Keratinocyte (primary cell): ENCODE results near the gene BATF3. TPM values are rescaled to one million over a fixed set of nuclear protein-coding genes. Genes with fewer than 3 reads are reported as not detected.

ENCODE experiments used
- DNase-seq: peaks from one replicate; pipeline ENCODE4 v3.0.0-alpha.2; 2011; ENCODE audit warnings: low read depth, missing footprints, low spot score
- FAIRE-seq: peaks from 2 replicates; lab custom pipeline; 2011; peaks lifted over from hg19 to GRCh38; lab: Jason Lieb, UNC
- H2AFZ ChIP-seq: 2 replicates; pipeline ENCODE4 v1.6.0; 2012; ENCODE audit warnings: low read length, control low read depth, inconsistent platforms; ENCODE audit not compliant: control insufficient read depth
- H3K27ac ChIP-seq: 2 replicates; pipeline ENCODE4 v1.5.1; 2011; ENCODE audit warnings: low read length; ENCODE audit not compliant: control insufficient read depth, insufficient read depth
- H3K27me3 ChIP-seq: 3 replicates; pipeline ENCODE4 v1.6.0; 2011; ENCODE audit warnings: low read length; ENCODE audit not compliant: control insufficient read depth, insufficient read depth; ENCODE audit errors: extremely low read depth
- H3K36me3 ChIP-seq, 2 experiments: 2 replicates in 1 of 2; 3 replicates in 1 of 2; pipeline ENCODE4 v1.5.1; 2011; ENCODE audit warnings: low read length in 2 of 2, mild to moderate bottlenecking in 1 of 2; ENCODE audit not compliant: control insufficient read depth in 2 of 2, insufficient read depth in 2 of 2; ENCODE audit errors: extremely low read depth in 1 of 2
- H3K4me1 ChIP-seq: 3 replicates; pipeline ENCODE4 v1.5.1; 2011; ENCODE audit warnings: low read length; ENCODE audit not compliant: control insufficient read depth, insufficient read depth; ENCODE audit errors: extremely low read depth
- H3K4me2 ChIP-seq: 3 replicates; pipeline ENCODE4 v1.6.0; 2011; ENCODE audit warnings: low read depth, low read length; ENCODE audit not compliant: control insufficient read depth, insufficient read depth; ENCODE audit errors: extremely low read depth
- H3K4me3 ChIP-seq, 3 experiments: fragments of 200-600 bp in 1 of 3; sonication (generic) in 1 of 3; 2 replicates in 2 of 3; 3 replicates in 1 of 3; pipeline ENCODE4 v1.5.1; 2011 to 2016; ENCODE audit warnings: low read length in 3 of 3, mild to moderate bottlenecking in 3 of 3, control low read depth in 2 of 3, inconsistent platforms in 1 of 3, low read depth in 1 of 3, mixed read lengths in 1 of 3, mixed run types in 1 of 3, moderate library complexity in 1 of 3; ENCODE audit not compliant: control insufficient read depth in 2 of 3, insufficient read depth in 2 of 3; ENCODE audit errors: extremely low read depth in 1 of 3
- H3K79me2 ChIP-seq: 2 replicates; pipeline ENCODE4 v1.6.0; 2012; ENCODE audit warnings: low read length; ENCODE audit not compliant: control insufficient read depth, insufficient read depth
- H3K9ac ChIP-seq: 3 replicates; pipeline ENCODE4 v1.6.0; 2011; ENCODE audit warnings: low read length; ENCODE audit not compliant: control insufficient read depth, insufficient read depth; ENCODE audit errors: extremely low read depth
- H3K9me1 ChIP-seq: 3 replicates; pipeline ENCODE4 v1.6.0; 2011; ENCODE audit warnings: low read length; ENCODE audit not compliant: control insufficient read depth, insufficient read depth; ENCODE audit errors: extremely low read depth
- H3K9me3 ChIP-seq: 2 replicates; pipeline ENCODE4 v1.5.1; 2012; ENCODE audit warnings: low read depth, low read length; ENCODE audit not compliant: control insufficient read depth
- H4K20me1 ChIP-seq: 3 replicates; pipeline ENCODE4 v1.6.0; 2011; ENCODE audit warnings: low read length; ENCODE audit not compliant: control insufficient read depth, insufficient read depth; ENCODE audit errors: extremely low read depth
- CTCF ChIP-seq, 3 experiments: IDR thresholded peaks in 1 of 3; conservative IDR thresholded peaks in 1 of 3; optimal IDR thresholded peaks in 1 of 3; 2 replicates in 2 of 3; 3 replicates in 1 of 3; pipeline versions ENCODE3 to v1.5.1; 2011; ENCODE audit warnings: low read length in 3 of 3, mild to moderate bottlenecking in 3 of 3, moderate library complexity in 2 of 3, control low read depth in 1 of 3, inconsistent platforms in 1 of 3; ENCODE audit not compliant: insufficient read depth in 2 of 3; ENCODE audit errors: extremely low read depth in 1 of 3
- EZH2 ChIP-seq: IDR thresholded peaks from one replicate; pipeline ENCODE4 v1.6.1; 2012; ENCODE audit warnings: inconsistent platforms, mild to moderate bottlenecking, low read length, moderate library complexity
- dilution Hi-C: fragments of 300-500 bp; cut with MboI; formaldehyde crosslinking; loops from one replicate; pipeline ENCODE4 v1.7.0; 2020; ENCODE audit warnings: low sequenced_read_pairs; ENCODE audit not compliant: extremely low pct_ligation_motif_present
- polyA plus RNA-seq, 5 experiments: library from polyadenylated mRNA; depleted of rRNA in 3 of 5; stranded (reverse) in 3 of 5; stranded (forward) in 1 of 5; unstranded in 1 of 5; fragments of >200 nt; gene quantifications; 1 replicate in 1 of 5; 2 replicates in 3 of 5; 3 replicates in 1 of 5; pipeline versions ENCODE4 v1.2.1 to v1.2.3, GENCODE V29; 2011 to 2012; ENCODE audit warnings: missing spikeins in 2 of 5, low read depth in 1 of 5, low replicate concordance in 1 of 5

The BATF3 gene
- polyA plus RNA-seq, 1 donor (not counting 4 experiments of a cell fraction or from before 2014, with no cell fraction given): not detected

- peaks cover 52% of the 10 kb centered on the region for H3K27me3 ChIP-seq
- no peaks in the 10 kb centered on the region for H4K20me1 ChIP-seq
- no peak overlapping the region for H3K4me2 ChIP-seq
- no peak for TF ChIP-seq CTCF (optimal IDR thresholded peaks at IDR 0.05 in 1 of 3, IDR thresholded peaks at IDR 0.05 in 1 of 3, conservative IDR thresholded peaks at IDR 0.05 in 1 of 3; ENCODE audit: extremely low read depth in 1 of 3, insufficient read depth in 2 of 3, low read length in 3 of 3)
- no peak for TF ChIP-seq EZH2
- H3K9me1 ChIP-seq: no peaks in the 10 kb centered on the region
- dilution Hi-C loops: no loop called here
- no peaks in the 10 kb centered on the region for H3K36me3 ChIP-seq
- H3K4me1 ChIP-seq: peaks cover 7% of the 10 kb centered on the region
- FAIRE-seq (no peak), DNase-seq (no peak)
- H3K9me3 ChIP-seq: no peaks in the 10 kb centered on the region
- H3K9ac ChIP-seq: no peak overlapping the region
- no peak overlapping the region for H3K4me3 ChIP-seq
- no peak overlapping the region for H2AFZ ChIP-seq
- H3K79me2 ChIP-seq: no peaks in the 10 kb centered on the region
- no peak overlapping the region for H3K27ac ChIP-seq
Measured at GRCh38 chr1:212702672-212703071, 3.0 kb upstream of the BATF3 start.

- Histone ChIP-seq H3K4me2 (no peak overlapping the region), H3K4me3 (no peak overlapping the region), H3K27me3 (peaks cover 59% of the 10 kb centered on the region), H3K36me3 (no peaks in the 10 kb centered on the region), H3K4me1 (peaks cover 7% of the 10 kb centered on the region), H3K27ac (no peak overlapping the region), H3K79me2 (no peaks in the 10 kb centered on the region), H3K9ac (no peak overlapping the region), H4K20me1 (no peaks in the 10 kb centered on the region), H2AFZ (no peak overlapping the region), H3K9me3 (no peaks in the 10 kb centered on the region), H3K9me1 (no peaks in the 10 kb centered on the region)
- TF ChIP-seq EZH2: no peak
- no peak for TF ChIP-seq CTCF (optimal IDR thresholded peaks at IDR 0.05 in 1 of 3, IDR thresholded peaks at IDR 0.05 in 1 of 3, conservative IDR thresholded peaks at IDR 0.05 in 1 of 3; ENCODE audit: extremely low read depth in 1 of 3, insufficient read depth in 2 of 3, low read length in 3 of 3)
- dilution Hi-C loops: no loop called here
- FAIRE-seq (no peak), DNase-seq (no peak)
Measured at GRCh38 chr1:212701910-212702309, 2.3 kb upstream of the BATF3 start.
